Measurements from ENCODE around the gene POLR2J.

POLR2J gene

GRCh38 chr7:102426268-102427018, 52.3 kb downstream of the POLR2J start:
- ATAC-seq: no peak
- TF ChIP-seq ZFP30 (CRISPR knock-in tag; IDR thresholded peaks at IDR 0.05): no peak
- TF ChIP-seq GLIS3 (CRISPR knock-in tag; IDR thresholded peaks at IDR 0.05): no peak
- TF ChIP-seq CREB5 (CRISPR knock-in tag; IDR thresholded peaks at IDR 0.05; ENCODE audit: low read depth): no peak
- no peak for TF ChIP-seq TSHZ2 (CRISPR knock-in tag; IDR thresholded peaks at IDR 0.05)
- no peak for TF ChIP-seq ZFP3 (CRISPR knock-in tag; IDR thresholded peaks at IDR 0.05)
- no peak for TF ChIP-seq ESRRG (CRISPR knock-in tag; IDR thresholded peaks at IDR 0.05)
- no peak for TF ChIP-seq ZC3H10 (CRISPR knock-in tag; IDR thresholded peaks at IDR 0.05)
- TF ChIP-seq ZNF565 (CRISPR knock-in tag; conservative IDR thresholded peaks at IDR 0.05; ENCODE audit: low read depth): no peak
- TF ChIP-seq ZNF70 (CRISPR knock-in tag; IDR thresholded peaks at IDR 0.05): no peak
- no peak for TF ChIP-seq CSDC2 (CRISPR knock-in tag; IDR thresholded peaks at IDR 0.05)
- no peak for TF ChIP-seq ZNF8 (CRISPR knock-in tag; IDR thresholded peaks at IDR 0.05)
- no peak for TF ChIP-seq CSRNP3 (CRISPR knock-in tag; IDR thresholded peaks at IDR 0.05)
- TF ChIP-seq SNAI2 (CRISPR knock-in tag; IDR thresholded peaks at IDR 0.05): no peak
- TF ChIP-seq OSR1 (CRISPR knock-in tag; IDR thresholded peaks at IDR 0.05): no peak
- TF ChIP-seq POU6F1 (CRISPR knock-in tag; IDR thresholded peaks at IDR 0.05; ENCODE audit: borderline replicate concordance, low read depth): no peak
- TF ChIP-seq BACH2 (CRISPR knock-in tag; IDR thresholded peaks at IDR 0.05; ENCODE audit: borderline replicate concordance): no peak
- no peak for TF ChIP-seq ARNTL (CRISPR knock-in tag; IDR thresholded peaks at IDR 0.05; ENCODE audit: borderline replicate concordance, low read depth)
- no peak for TF ChIP-seq RARB (CRISPR knock-in tag; IDR thresholded peaks at IDR 0.05)
- TF ChIP-seq PPARA (CRISPR knock-in tag; IDR thresholded peaks at IDR 0.05; ENCODE audit: borderline replicate concordance): no peak

- no peak for ATAC-seq
- TF ChIP-seq ESRRG (CRISPR knock-in tag; IDR thresholded peaks at IDR 0.05): no peak
- no peak for TF ChIP-seq GLIS3 (CRISPR knock-in tag; IDR thresholded peaks at IDR 0.05)
- no peak for TF ChIP-seq PATZ1 (CRISPR knock-in tag; IDR thresholded peaks at IDR 0.05; ENCODE audit: borderline replicate concordance)
- TF ChIP-seq ZNF70 (CRISPR knock-in tag; IDR thresholded peaks at IDR 0.05): no peak
- no peak for TF ChIP-seq ZNF8 (CRISPR knock-in tag; IDR thresholded peaks at IDR 0.05)
- no peak for TF ChIP-seq ZNF565 (CRISPR knock-in tag; conservative IDR thresholded peaks at IDR 0.05; ENCODE audit: low read depth)
- no peak for TF ChIP-seq BACH2 (CRISPR knock-in tag; IDR thresholded peaks at IDR 0.05; ENCODE audit: borderline replicate concordance)
- TF ChIP-seq CSDC2 (CRISPR knock-in tag; IDR thresholded peaks at IDR 0.05): no peak
- TF ChIP-seq ZC3H10 (CRISPR knock-in tag; IDR thresholded peaks at IDR 0.05): no peak
- TF ChIP-seq TCF4 (CRISPR knock-in tag; IDR thresholded peaks at IDR 0.05; ENCODE audit: borderline replicate concordance): no peak
- no peak for TF ChIP-seq PPARA (CRISPR knock-in tag; IDR thresholded peaks at IDR 0.05; ENCODE audit: borderline replicate concordance)
- TF ChIP-seq TOX (CRISPR knock-in tag; IDR thresholded peaks at IDR 0.05; ENCODE audit: borderline replicate concordance): no peak
- no peak for TF ChIP-seq OSR1 (CRISPR knock-in tag; IDR thresholded peaks at IDR 0.05)
Observed at GRCh38 chr7:102425639-102426267, 53.0 kb downstream of the POLR2J start.

Data from SK-N-SH treated with all-trans-retinoic acid at 6 μM for 48 hours (cell line).